Measurements from ENCODE around the gene MSANTD1.

Gene MSANTD1

DNA sequence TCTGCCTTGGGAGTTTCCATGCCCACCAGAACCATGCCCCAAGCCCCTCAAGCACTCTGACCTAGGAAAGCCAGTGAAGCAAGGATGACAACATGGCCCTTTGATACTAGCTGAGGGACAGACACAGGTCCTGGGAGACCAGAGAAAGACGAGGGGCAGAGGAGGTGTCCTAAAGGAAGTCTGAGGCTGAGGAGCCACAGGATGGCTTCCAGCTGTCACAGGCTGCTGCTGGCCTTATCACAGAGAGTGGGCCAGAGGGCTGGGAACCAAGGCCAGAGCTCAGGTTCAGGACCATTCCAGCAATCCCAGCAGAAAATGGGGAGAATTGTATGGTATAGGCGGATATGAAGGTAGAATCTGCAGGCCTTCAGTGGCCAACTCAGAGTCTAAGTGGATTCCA, 31.7 kb upstream of the MSANTD1 start:
- DNase-seq = no peak

DNA sequence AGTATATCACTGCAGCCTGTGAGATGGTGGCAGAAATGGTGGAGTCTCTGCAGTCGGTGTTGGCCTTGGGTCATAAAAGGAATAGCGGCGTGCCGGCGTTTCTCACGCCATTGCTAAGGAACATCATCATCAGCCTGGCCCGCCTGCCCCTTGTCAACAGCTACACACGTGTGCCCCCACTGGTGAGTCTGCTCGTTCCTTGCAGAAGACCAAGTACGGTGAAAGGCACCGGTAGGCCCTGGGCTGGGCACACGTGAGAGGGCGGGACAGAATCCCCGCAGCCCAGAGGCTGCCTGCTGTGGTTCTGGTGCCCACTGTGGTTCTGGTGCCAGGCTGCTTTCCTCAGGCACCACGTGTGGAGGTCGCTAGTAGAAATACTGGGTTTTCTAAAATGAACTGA, 31.2 kb upstream of the MSANTD1 start:
- no peak for DNase-seq

DNA sequence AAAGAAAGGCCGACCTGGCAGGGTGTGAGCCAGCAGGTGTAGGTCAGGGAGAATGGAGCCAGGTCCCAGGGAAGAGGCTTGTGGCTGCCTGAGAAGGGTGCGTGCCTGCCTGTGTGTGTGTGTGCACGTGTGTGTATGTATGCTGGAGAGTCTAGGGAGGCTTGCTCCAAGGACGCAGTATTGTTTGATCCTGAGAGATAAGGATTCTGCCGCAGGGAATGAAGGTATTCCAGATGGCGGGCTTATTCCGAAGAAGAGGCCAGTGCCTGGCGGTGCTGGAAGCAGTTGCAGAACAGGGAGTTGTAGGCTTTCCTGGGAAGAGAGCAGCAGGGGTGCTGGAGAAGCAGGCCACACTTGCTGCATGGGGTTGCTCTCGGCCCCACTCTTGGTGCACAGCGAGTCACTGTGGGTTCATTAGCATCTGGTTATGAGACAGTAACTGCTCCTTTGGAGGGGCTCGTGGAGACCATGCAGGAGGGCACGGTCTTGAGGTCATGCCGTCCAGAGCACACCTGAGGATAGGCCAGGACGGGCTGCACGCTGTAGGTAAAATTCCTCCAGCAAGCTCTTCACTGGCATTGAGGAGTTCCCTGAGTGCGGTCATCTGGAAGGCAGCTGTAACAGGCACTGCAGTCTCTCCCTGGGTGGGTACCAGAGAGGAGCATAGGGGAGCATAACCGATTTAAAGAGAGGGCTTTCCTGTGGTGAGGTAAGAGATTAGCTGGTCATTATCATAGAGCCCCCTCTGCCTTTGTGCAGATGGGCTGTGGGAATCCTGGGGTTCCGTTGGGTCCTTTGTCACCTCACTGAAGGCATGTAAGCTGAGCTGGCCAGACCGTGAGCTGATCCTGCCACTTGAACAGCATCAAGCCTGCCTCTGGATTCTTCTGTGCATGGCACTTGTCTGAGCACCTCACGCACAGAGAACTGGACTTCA, 29.9 kb upstream of the MSANTD1 start:
- no peak for DNase-seq

DNA sequence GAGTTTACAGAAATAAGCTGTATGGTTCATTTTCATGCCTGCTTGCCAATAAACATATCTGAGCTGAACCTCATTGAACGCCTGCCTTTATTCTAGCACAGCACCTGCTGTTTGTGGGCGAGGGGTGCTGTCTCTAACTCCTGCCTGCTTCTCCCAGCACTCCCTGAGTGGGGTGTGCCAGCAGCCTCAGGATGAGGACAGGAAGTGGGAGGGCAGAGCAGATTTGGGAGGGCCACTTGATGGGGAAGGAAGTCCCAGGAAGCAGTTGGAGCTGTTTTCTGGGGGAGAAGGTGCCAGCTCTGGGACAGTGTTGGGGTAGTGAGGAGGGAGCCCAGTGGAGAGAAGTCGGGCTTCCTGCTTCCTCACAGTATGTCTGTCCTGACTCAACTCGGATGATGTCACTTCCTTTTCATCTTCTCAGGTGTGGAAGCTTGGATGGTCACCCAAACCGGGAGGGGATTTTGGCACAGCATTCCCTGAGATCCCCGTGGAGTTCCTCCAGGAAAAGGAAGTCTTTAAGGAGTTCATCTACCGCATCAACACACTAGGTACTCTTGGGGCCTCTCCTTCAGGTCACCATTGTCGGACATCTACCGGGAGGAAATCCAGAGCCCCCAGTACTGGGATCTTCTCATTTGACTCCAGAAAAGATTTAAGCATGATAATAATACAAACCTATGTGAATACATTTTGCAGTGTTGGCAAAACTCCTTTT, 29.0 kb upstream of the MSANTD1 start:
- no peak for DNase-seq

DNA sequence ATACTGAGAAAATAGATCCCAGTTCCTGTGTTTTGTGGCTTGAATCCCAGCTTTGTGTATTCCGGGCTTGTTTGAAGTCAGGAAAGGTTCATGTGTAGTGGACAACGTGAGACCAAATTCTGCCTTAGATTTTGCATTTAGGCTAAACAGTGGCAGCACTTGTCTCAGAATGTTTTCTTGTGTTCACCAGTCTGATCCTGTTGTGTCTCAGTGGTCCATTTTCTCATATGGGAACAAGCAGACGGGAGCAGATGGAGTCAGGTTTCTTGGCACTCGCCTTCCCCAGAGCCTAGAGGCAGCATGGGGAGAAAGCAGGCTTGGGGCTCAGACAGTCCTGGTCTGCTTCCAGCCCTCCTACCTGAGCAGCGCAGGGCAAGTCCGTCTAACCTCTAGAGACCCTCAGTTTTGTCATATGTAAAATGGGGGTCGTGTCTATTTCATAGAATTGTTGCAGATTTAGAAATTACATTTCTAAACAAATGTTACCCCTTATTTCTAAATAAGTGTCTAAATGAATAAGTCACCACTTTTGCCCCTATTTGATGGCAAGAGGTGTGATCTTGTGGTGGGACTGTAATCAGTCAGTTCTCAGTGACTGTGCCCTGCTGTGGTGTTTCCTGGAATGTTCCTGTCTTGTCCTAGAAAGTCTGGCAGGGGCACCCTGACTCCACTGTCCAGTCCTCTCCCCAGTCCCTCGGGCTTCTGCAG, 28.3 kb upstream of the MSANTD1 start:
- no peak for DNase-seq

DNA sequence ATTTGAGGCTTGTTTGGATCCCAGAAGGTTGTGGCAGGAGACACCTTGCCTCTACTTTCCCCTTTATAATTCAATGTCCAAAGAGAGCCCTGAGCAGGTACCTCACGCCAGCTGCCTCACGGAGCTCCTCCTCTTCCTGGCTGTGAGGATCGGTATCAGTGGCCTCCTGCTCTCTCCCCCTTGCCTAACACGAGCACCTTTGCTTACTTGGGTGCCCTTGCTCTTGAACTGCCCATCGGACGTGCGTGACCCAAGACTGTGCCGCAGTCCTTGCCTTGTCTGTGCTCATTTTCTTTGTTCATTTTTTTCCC, 27.8 kb upstream of the MSANTD1 start:
- DNase-seq = no peak

DNA sequence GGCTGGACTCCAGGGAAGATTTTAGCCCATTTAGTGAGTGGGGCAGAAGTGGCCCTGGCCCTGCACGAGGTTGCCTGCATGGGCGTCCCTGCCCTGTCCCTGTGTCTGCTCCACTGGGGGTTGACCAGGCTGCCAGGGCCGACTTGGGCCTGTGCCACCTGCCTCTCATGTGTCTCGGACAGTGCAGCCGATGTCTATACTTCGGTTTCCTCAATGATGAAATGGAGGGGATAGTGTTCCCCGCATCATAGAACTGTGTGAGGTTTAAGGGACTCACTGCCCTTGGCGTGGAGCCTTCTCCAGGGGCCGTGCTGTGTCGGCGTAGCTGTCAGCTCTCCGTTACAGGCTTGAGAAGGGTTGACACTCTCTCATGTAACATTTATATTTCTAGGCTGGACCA, 27.0 kb upstream of the MSANTD1 start:
- DNase-seq = no peak

DNA sequence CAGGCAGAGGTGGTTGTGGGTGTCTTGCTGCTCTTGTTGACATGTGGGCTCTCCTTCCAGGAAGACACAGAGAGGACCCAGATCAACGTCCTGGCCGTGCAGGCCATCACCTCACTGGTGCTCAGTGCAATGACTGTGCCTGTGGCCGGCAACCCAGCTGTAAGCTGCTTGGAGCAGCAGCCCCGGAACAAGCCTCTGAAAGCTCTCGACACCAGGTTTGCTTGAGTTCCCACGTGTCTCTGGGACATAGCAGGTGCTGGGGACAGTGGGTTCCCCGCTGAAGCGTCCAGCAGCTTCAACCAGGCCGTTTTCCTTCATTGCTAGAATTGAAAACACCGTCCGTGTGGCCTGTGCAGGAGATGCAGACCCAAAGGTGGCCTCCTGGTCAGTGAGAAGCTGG, 25.6 kb upstream of the MSANTD1 start:
- DNase-seq = no peak

DNA sequence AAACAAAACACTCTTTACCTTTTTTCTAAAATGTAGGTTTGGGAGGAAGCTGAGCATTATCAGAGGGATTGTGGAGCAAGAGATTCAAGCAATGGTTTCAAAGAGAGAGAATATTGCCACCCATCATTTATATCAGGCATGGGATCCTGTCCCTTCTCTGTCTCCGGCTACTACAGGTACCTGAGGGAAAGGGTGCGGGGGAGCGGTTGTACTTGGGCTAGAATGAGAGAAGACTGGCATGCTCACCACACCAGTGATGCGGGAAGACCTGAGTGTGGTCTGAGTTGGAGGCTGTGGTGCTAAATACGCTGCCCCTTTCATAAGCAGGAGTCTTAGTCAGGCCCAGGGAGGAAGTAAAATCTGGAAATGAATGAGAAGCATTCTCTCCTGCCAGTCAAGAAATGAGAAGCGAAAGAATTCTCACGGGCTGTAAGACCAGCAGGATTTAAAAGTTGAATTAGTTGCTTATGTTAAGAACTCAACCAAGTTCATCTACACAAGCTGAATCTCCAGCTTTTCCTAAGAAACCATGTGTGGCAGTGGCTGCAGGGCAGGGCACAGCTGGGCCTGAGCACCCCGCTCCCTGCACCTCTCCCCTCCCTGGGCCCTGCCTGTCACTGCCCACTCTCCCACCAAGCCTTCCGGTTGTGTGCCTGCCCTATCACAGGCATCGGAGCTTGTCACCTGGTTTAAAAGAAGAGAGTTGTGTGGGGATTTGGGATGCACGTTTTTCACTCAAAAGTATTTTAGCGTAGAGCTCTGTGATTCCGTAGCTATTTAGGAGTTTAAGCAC, 24.8 kb upstream of the MSANTD1 start:
- DNase-seq = no peak

DNA sequence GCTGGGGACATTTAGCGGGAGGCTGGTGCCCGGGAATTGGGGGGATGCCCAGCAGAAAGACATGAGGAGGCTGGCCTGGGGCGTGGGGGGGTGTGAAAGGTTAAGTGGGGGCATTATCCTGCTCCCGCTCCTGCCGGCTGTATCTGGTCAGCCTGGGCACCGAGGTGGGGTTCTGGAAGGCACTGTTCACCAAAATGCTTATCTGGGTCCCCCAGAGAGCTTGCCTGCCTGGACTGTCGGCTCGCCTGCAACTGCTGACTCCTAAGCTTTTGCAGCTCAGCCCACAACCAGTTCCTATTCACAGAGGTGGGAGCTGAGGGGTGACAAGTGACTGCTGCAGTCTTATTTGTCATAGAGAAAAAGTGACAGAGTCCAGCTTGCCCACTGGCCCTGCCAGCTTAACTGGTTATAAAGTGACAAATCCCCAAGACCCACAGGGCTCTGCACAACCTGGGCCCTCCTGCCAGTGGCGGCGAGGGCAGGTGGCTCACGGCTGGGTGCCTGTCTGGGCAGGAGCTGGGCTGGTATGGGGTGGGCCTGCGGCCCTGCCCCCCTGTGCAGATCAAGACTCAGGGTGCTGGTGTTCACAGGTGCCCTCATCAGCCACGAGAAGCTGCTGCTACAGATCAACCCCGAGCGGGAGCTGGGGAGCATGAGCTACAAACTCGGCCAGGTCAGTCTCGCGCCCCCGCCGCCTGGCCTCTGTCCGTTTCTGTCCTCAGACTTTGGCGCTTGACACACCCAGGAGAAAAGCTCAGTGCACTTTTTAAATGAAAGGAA, 23.7 kb upstream of the MSANTD1 start:
- peak; percentile 50 for DNase-seq

DNA sequence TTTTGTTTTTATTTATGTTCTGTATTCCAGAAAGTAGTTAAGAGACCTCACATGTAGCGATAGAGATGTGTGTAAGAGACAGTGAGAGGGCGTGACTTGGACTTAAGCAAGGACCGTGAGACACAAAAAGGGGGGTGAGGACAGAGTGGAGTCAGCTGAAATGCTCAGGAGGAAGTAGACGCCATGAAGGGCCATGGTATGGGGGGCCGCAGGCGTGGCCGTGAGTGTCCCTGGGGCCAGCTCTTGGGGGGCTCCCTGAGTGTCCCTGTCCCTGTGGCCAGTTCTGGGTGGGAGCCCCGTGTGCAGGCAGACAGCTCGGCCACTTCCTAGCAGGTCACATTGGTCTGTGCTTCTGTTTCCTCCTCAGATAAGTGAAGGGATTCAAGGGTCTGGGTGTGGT, 23.0 kb upstream of the MSANTD1 start:
- DNase-seq = no peak

DNA sequence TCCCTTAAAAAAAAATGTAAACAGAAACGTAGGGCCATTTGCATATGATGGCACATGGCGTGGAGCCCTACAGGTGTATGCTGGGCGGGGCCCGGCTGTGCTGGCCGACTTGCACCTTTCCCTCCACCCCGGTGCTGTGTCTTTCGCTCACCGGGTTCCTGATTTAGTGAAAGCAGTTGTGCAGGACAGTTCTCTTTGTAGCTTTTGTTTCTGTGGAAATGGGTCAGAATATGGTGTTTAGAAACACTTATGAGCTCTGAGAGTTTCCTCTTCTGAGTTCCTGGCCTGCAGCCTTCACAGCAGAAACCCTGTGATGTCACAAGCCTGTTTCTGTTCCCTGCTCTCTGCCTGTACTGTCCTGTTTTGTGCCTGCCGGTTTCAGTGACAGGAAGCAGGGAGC, 22.5 kb upstream of the MSANTD1 start:
- no peak for DNase-seq

DNA sequence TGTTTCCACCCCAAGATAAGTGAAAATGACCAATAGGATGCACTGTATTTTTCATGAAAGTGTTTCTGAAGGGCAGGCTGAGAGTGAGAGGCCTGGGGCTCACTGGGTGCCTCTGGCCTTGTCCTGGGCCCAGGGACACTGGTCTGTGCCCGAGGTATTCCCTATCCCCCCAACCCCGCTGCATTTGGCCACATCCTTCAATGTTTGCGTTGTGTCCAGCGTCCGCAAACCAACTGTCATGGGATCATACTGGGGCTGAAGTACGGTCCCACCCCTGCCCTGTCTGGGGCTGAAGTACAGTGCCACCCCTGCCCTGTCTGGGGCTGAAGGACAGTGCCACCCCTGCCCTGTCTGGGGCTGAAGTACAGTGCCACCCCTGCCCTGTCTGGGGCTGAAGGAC, 22.0 kb upstream of the MSANTD1 start:
- DNase-seq = no peak

DNA sequence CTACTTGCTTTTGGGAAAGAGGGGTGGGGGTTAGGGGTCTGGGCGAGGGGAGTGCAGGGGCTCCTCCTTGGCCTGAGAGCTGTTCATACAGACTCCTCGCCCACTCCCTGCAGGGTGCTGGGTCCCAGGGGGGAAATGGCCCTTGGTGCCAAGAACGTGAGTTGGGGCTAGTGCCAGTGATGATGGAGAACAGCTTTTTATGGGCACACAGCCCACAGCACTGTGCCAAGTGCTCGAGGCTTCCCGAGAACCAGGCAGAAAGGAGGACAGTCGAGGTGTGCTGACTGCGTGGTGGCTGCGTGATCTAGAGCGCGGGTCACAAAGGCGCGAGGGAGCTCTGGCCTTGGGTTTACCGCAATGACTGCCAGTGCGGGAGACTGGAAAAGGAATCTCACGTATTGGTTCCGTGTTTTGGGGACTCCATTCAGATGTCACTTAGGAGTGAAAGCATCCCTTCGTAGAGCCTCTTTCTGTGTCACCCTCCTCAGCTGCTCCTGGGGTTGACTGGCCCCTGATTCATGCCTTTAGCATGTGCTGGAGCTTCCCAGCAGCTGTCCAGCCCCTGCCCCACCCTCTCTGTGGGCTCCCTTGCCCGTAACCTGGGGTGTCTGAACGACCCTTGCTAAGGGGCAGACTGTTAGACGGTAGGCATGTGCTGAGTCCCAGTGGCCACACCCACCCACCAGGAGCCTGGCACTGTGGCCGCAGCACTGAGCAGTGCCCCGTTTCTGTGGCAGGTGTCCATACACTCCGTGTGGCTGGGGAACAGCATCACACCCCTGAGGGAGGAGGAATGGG, 20.9 kb upstream of the MSANTD1 start:
- DNase-seq = no peak

DNA sequence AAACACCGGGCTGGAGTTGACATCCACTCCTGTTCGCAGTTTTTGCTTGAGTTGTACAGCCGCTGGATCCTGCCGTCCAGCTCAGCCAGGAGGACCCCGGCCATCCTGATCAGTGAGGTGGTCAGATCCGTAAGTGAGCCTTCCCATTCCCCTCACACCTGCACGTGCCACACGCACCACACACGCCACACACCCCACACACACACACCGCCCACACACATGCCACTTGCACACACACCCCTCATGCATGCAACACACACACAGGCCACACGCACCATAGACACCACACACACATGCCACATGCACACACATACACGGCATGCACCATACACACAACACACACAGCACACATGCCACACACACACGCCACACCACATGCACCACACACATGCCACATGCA, 20.1 kb upstream of the MSANTD1 start:
- DNase-seq = no peak

DNA sequence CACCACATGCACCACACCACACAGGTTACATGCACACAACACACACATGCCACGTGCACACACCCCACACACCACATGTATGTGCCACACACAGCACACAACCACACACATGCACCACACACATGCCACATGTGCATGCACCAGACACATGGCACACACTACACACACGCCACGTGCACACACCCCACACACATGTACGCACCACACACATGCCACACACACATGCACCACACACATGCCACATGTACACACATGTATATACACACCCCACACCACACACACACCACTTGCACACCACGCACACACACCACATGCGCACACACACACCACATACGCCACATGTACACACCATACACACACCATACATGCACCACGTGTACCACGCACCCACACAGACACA, 19.6 kb upstream of the MSANTD1 start:
- no peak for DNase-seq

DNA sequence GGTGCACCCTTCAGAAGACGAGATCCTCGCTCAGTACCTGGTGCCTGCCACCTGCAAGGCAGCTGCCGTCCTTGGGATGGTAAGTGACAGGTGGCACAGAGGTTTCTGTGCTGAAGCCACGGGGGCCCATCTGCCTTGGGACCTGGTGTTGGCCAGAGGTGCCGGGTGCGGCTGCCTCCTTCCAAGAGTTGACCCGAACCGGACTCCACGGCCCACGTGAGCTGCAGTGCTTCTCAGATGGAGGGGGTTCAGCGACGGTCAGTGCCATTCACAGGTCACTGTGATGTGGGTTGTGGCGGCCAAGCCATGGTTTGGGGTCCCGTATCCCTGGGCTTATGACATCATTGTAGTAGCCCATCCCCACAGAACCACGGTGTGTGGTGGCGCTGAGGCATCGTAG, 19.0 kb upstream of the MSANTD1 start:
- no peak for DNase-seq

DNA sequence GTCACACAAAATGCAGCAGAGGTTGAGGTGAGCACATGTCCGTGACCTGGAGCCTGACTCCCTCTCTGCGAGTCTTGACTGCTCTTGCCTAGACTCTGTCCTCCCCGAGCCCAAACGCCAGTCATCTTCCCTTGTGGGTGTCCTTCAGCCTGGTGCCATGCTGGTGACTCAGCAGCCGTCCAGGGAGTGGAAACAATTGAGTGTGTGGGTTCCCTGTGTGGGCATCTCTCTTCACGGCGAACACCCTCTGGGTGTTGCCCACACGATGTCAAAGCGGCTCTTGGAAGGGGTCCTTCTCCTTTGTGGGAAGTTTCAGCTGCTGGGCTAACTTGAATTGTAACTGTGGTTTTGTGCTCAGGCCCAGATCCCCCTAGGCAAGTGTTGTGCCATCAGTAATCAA, 17.5 kb upstream of the MSANTD1 start:
- DNase-seq = no peak

DNA sequence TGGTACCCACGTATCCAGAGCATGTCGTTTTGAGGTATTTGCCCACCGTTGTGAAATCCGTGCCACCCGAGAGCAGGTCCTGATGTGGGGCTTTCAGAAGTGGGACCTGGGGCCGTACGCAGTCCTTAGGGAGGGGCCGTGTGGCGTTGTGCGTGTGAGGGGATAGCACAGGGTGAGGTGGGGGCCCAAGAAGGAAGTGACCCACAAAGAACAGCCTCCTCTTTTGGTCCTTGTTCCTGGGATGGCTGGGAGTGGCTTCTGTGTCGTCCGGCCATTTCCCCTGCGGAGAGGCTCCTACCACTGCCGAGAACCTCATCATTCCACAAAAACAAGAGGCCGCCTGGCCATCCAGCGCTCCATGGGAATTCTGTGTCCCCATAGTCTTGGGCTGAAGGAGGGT, 17.0 kb upstream of the MSANTD1 start:
- no peak for DNase-seq

DNA sequence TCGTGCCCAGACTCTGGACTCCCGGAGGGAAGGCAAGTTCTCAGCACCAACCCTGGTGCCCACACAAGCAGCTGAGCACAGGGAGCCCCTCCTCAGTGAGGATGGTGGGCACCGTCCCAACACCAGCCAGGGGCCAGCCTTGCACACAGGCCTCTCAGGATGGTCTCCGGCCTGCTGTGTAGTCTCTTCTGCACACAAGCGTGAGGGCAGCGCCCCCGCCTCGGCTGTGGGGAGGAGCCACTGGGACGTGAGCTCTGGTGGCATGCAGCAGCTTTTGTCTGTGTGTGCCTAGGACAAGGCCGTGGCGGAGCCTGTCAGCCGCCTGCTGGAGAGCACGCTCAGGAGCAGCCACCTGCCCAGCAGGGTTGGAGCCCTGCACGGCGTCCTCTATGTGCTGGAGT, 16.1 kb upstream of the MSANTD1 start:
- DNase-seq = no peak

DNA sequence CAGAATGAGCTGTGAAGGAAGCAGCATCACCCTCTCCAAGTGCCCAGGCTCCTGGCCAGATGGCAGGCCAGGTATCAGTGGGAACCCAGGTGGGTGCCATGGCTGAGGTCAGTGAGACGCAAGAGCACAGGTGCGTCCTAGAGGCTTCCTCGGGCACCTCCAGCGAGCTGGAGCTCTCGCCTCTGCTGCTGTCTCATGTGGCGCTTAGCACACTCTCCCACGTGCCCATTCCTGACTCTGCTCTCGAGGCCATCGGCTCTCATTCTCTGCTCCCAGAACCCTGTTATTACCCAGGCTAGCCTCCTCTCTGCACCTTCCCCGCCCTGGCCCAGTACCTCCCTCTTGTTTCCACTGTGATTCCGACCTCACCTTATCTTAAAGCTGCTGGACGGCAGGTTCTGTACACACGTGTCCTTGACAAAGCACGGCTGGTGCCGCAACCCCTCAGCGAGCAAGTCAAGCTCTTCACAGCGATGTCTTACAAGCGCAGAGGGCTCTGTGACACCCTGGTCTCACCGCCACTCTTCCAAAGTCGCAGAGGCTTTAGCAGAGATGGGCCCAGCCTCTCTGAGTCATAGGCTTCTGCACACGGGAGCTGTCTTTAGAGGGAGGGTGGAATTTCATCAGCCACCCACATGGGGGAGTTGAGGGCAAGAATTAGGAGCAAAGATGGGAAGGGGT, 15.4 kb upstream of the MSANTD1 start:
- DNase-seq = no peak
